ENCODE measurements around the gene ZNF263.

Gene ZNF263

GRCh38 chr16:3256866-3257465 lies 26.3 kb upstream of the ZNF263 start:
- H4K8ac ChIP-seq (ENCODE audit: low read depth, low read length) = no peak overlapping the region
- H3K4me3 ChIP-seq (ENCODE audit: low read length in 2 of 2) = no peak overlapping the region
- H2BK120ac ChIP-seq (ENCODE audit: low read depth, low read length) = no peak overlapping the region
- peaks cover 0 to 24% (median 0%) of the 10 kb centered on the region in 3 experiments for H3K27me3 ChIP-seq (ENCODE audit: control insufficient read depth in 3 of 3, insufficient read depth in 3 of 3, low read depth in 1 of 3, low read length in 3 of 3)
- no peak for DNase-seq (ENCODE audit: low spot score)
- H2BK5ac ChIP-seq (ENCODE audit: low read length) = no peak overlapping the region
- H3K14ac ChIP-seq (ENCODE audit: low read length) = no peak overlapping the region
- no peak overlapping the region for H2BK15ac ChIP-seq (ENCODE audit: low read length)
- no peak overlapping the region for H2AK5ac ChIP-seq (ENCODE audit: low read depth, low read length)
- peaks cover 0 to 22% of the 10 kb centered on the region in 2 donors for H3K9me3 ChIP-seq (replicated peaks in 1 of 2; ENCODE audit: control insufficient read depth in 2 of 2, insufficient read depth in 1 of 2, low read depth in 1 of 2, low read length in 2 of 2)
- no CpG with 5 or more reads among the region's 9 CpGs for WGBS, 2 donors (ENCODE audit: extremely low coverage in 2 of 2, insufficient read length in 2 of 2, insufficient replicate concordance in 1 of 2)
- no peak overlapping the region for H4K91ac ChIP-seq (ENCODE audit: low read depth, low read length, poor library complexity)
- H3K4me1 ChIP-seq (ENCODE audit: control insufficient read depth in 2 of 2, insufficient read depth in 1 of 2, low read depth in 1 of 2, low read length in 2 of 2) = no peaks in the 10 kb centered on the region
- no peaks in the 10 kb centered on the region for H3K79me1 ChIP-seq (ENCODE audit: low read depth, low read length)
- no peak overlapping the region for H3K18ac ChIP-seq (ENCODE audit: low read length)
- H3K23ac ChIP-seq (ENCODE audit: low read depth, low read length, poor library complexity) = no peak overlapping the region
- no peaks in the 10 kb centered on the region for H3K36me3 ChIP-seq (replicated peaks in 1 of 2; ENCODE audit: control insufficient read depth in 2 of 2, insufficient read depth in 2 of 2, low read length in 2 of 2)
- no peak overlapping the region for H2AFZ ChIP-seq (ENCODE audit: low read length)
- H3K9ac ChIP-seq (ENCODE audit: low read depth, low read length, poor library complexity) = no peak overlapping the region
- H3K4ac ChIP-seq (ENCODE audit: low read length) = no peak overlapping the region
- H3K27ac ChIP-seq (replicated peaks; ENCODE audit: low read length) = no peak overlapping the region
- no peak overlapping the region for H3K4me2 ChIP-seq (ENCODE audit: insufficient read depth, low read length, poor library complexity, severe bottlenecking)
- H2BK12ac ChIP-seq (ENCODE audit: low read length) = no peak overlapping the region

- no peaks in the 10 kb centered on the region for H3K36me3 ChIP-seq (replicated peaks in 1 of 2; ENCODE audit: control insufficient read depth in 2 of 2, insufficient read depth in 2 of 2, low read length in 2 of 2)
- no CpG with 5 or more reads among the region's 8 CpGs for WGBS, 2 donors (ENCODE audit: extremely low coverage in 2 of 2, insufficient read length in 2 of 2, insufficient replicate concordance in 1 of 2)
These were observed 23.5 kb upstream of the ZNF263 start for GRCh38 chr16:3259836-3260235.

DNA sequence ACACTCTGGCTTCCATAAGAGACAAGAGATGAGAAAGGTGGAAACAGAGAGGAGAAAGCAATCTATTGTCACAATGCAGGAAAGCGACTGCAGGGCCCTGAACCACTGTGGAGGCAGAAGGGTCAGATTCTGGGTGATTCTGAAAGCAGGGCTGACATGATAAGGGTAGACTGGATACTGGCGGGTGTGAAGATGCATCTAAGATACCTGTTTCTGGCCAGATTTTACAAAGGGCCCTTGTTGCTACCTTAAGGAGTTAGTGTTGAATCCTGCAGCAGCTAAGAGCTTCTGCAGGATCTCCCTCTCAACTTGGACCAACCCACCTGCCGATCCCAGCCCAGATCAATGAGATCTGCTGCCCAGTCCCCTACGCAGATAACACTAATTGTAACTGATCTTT lies 20.8 kb upstream of the ZNF263 start:
- H3K36me3 ChIP-seq (replicated peaks in 1 of 2; ENCODE audit: control insufficient read depth in 2 of 2, insufficient read depth in 2 of 2, low read length in 2 of 2) = no peaks in the 10 kb centered on the region
- peaks cover 3 to 4% of the 10 kb centered on the region in 2 donors for H3K4me1 ChIP-seq (ENCODE audit: control insufficient read depth in 2 of 2, insufficient read depth in 1 of 2, low read depth in 1 of 2, low read length in 2 of 2)
- H3K27me3 ChIP-seq (ENCODE audit: control insufficient read depth in 3 of 3, insufficient read depth in 3 of 3, low read depth in 1 of 3, low read length in 3 of 3) = no peaks in the 10 kb centered on the region
- no peak overlapping the region for H2AK5ac ChIP-seq (ENCODE audit: low read depth, low read length)
- H2BK15ac ChIP-seq (ENCODE audit: low read length) = no peak overlapping the region
- H3K4ac ChIP-seq (ENCODE audit: low read length) = no peak overlapping the region
- no peaks in the 10 kb centered on the region for H3K79me1 ChIP-seq (ENCODE audit: low read depth, low read length)
- no peak overlapping the region for H4K91ac ChIP-seq (ENCODE audit: low read depth, low read length, poor library complexity)
- H3K27ac ChIP-seq (replicated peaks; ENCODE audit: low read length) = no peak overlapping the region
- no peak overlapping the region for H2BK12ac ChIP-seq (ENCODE audit: low read length)
- no peak overlapping the region for H3K14ac ChIP-seq (ENCODE audit: low read length)
- H3K18ac ChIP-seq (ENCODE audit: low read length) = no peak overlapping the region
- H3K9ac ChIP-seq (ENCODE audit: low read depth, low read length, poor library complexity) = no peak overlapping the region
- WGBS, 2 donors (ENCODE audit: extremely low coverage in 2 of 2, insufficient read length in 2 of 2, insufficient replicate concordance in 1 of 2) = no CpG with 5 or more reads among the region's 4 CpGs
- no peak overlapping the region for H3K4me2 ChIP-seq (ENCODE audit: insufficient read depth, low read length, poor library complexity, severe bottlenecking)
- DNase-seq (ENCODE audit: low spot score) = no peak
- no peak overlapping the region for H2AFZ ChIP-seq (ENCODE audit: low read length)
- no peak overlapping the region for H2BK5ac ChIP-seq (ENCODE audit: low read length)
- H2BK120ac ChIP-seq (ENCODE audit: low read depth, low read length) = no peak overlapping the region
- peaks cover 0 to 6% of the 10 kb centered on the region in 2 donors for H3K9me3 ChIP-seq (replicated peaks in 1 of 2; ENCODE audit: control insufficient read depth in 2 of 2, insufficient read depth in 1 of 2, low read depth in 1 of 2, low read length in 2 of 2)
- no peak overlapping the region for H3K4me3 ChIP-seq (ENCODE audit: low read length in 2 of 2)
- no peak overlapping the region for H4K8ac ChIP-seq (ENCODE audit: low read depth, low read length)
- no peak overlapping the region for H3K23ac ChIP-seq (ENCODE audit: low read depth, low read length, poor library complexity)

More at GRCh38 chr16:3259836-3260235, 23.5 kb upstream of the ZNF263 start:
- Histone ChIP-seq H3K18ac (ENCODE audit: low read length) (no peak overlapping the region), H3K4me2 (ENCODE audit: insufficient read depth, low read length, poor library complexity, severe bottlenecking) (no peak overlapping the region), H3K4ac (ENCODE audit: low read length) (no peak overlapping the region), H3K14ac (ENCODE audit: low read length) (no peak overlapping the region), H2AK5ac (ENCODE audit: low read depth, low read length) (no peak overlapping the region), H4K91ac (ENCODE audit: low read depth, low read length, poor library complexity) (no peak overlapping the region), H2BK5ac (ENCODE audit: low read length) (no peak overlapping the region), H3K9ac (ENCODE audit: low read depth, low read length, poor library complexity) (no peak overlapping the region), H3K27me3 (ENCODE audit: control insufficient read depth in 3 of 3, insufficient read depth in 3 of 3, low read depth in 1 of 3, low read length in 3 of 3) (peaks cover 0 to 16% (median 0%) of the 10 kb centered on the region in 3 experiments), H3K23ac (ENCODE audit: low read depth, low read length, poor library complexity) (no peak overlapping the region), H2BK120ac (ENCODE audit: low read depth, low read length) (no peak overlapping the region), H2BK12ac (ENCODE audit: low read length) (no peak overlapping the region), H3K27ac (replicated peaks; ENCODE audit: low read length) (no peak overlapping the region), H3K4me3 (ENCODE audit: low read length in 2 of 2) (no peak overlapping the region), H3K9me3 (replicated peaks in 1 of 2; ENCODE audit: control insufficient read depth in 2 of 2, insufficient read depth in 1 of 2, low read depth in 1 of 2, low read length in 2 of 2) (peaks cover 0 to 19% of the 10 kb centered on the region in 2 donors), H4K8ac (ENCODE audit: low read depth, low read length) (no peak overlapping the region), H3K4me1 (ENCODE audit: control insufficient read depth in 2 of 2, insufficient read depth in 1 of 2, low read depth in 1 of 2, low read length in 2 of 2) (peaks cover 2% of the 10 kb centered on the region in 2 donors), H2AFZ (ENCODE audit: low read length) (no peak overlapping the region), H2BK15ac (ENCODE audit: low read length) (no peak overlapping the region), H3K79me1 (ENCODE audit: low read depth, low read length) (no peaks in the 10 kb centered on the region)
- DNase-seq (ENCODE audit: low spot score) = no peak

DNA sequence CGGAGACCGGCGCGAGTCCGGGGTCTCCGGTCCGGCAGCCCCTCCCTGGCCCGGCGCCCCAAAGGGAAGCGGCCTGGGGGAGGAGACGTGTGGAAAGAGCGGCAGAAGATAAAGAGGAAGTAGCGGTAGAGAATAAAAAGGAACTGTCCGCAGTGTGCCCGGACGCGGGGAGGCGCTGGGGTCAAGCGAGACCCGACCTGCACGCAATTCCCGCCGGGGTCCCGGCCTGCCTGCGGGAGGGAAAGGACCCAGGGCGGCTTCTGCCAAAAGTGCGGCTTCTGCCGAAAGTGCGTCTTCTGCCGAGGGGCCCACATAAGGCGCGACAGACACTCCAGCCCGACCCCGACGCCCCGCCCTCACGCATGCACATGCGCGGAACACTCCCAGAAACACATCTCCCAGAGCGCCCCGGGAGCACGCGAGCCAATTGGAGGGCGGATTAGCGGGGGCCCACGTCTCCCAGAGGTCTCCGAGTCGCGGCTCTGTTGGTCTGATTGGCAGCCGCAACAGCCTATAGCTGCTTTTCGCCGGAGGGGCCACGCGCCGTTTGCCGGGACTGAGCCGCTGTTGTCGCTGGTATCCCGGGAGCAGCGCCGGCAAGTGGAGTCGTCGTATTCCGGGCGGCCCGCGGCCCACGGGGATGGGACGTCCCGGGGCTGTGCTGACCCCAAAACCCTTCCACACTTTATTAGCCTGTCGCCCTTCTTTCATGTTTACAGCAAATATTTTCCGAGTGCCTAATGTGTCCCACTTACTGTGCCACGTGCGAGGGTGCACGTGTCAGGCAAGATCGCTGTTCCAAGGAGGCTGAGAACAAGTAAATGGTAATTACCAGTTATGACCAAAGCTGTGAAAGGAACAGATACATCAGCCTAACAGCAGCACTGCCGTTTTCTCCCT lies 18.9 kb upstream of the ZNF263 start:
- Histone ChIP-seq H3K18ac (ENCODE audit: low read length) (peak overlapping the region; percentile 33), H3K79me1 (ENCODE audit: low read depth, low read length) (no peaks in the 10 kb centered on the region), H4K91ac (ENCODE audit: low read depth, low read length, poor library complexity) (no peak overlapping the region), H2BK12ac (ENCODE audit: low read length) (no peak overlapping the region), H2BK120ac (ENCODE audit: low read depth, low read length) (no peak overlapping the region), H3K36me3 (replicated peaks in 1 of 2; ENCODE audit: control insufficient read depth in 2 of 2, insufficient read depth in 2 of 2, low read length in 2 of 2) (no peaks in the 10 kb centered on the region), H3K9ac (ENCODE audit: low read depth, low read length, poor library complexity) (peak overlapping the region; percentile 78), H3K23ac (ENCODE audit: low read depth, low read length, poor library complexity) (peak overlapping the region; percentile 62), H3K4me1 (ENCODE audit: control insufficient read depth in 2 of 2, insufficient read depth in 1 of 2, low read depth in 1 of 2, low read length in 2 of 2) (peaks cover 3 to 4% of the 10 kb centered on the region in 2 donors), H3K27me3 (ENCODE audit: control insufficient read depth in 3 of 3, insufficient read depth in 3 of 3, low read depth in 1 of 3, low read length in 3 of 3) (no peaks in the 10 kb centered on the region), H4K8ac (ENCODE audit: low read depth, low read length) (peak overlapping the region; percentile 50), H2BK15ac (ENCODE audit: low read length) (no peak overlapping the region), H3K9me3 (replicated peaks in 1 of 2; ENCODE audit: control insufficient read depth in 2 of 2, insufficient read depth in 1 of 2, low read depth in 1 of 2, low read length in 2 of 2) (peaks cover 0 to 3% of the 10 kb centered on the region in 2 donors), H2BK5ac (ENCODE audit: low read length) (no peak overlapping the region), H3K27ac (replicated peaks; ENCODE audit: low read length) (no peak overlapping the region), H3K4me2 (ENCODE audit: insufficient read depth, low read length, poor library complexity, severe bottlenecking) (peak overlapping the region; percentile 52), H3K4ac (ENCODE audit: low read length) (no peak overlapping the region), H3K4me3 (ENCODE audit: low read length in 2 of 2) (peak overlapping the region; percentile 73 to 79), H3K14ac (ENCODE audit: low read length) (no peak overlapping the region), H2AK5ac (ENCODE audit: low read depth, low read length) (no peak overlapping the region), H2AFZ (ENCODE audit: low read length) (peak overlapping the region; percentile 90)
- WGBS, 2 donors (ENCODE audit: extremely low coverage in 2 of 2, insufficient read length in 2 of 2, insufficient replicate concordance in 1 of 2) = no CpG with 5 or more reads among the region's 77 CpGs
- peak; percentile 89 for DNase-seq (ENCODE audit: low spot score)
